A673 (cell line): ENCODE measurements around the gene NADK2. TPM values are rescaled to one million over a fixed set of nuclear protein-coding genes. Genes with fewer than 3 reads are reported as not detected.

Experiments
- BruUV-seq: library from RNA; stranded (reverse); fragments of 400-500 nt; replicated peaks from 2 replicates; lab custom pipeline; 2021; lab: Mats Ljungman, UMichigan
- CTCF ChIA-PET: fragments of 300-600 bp; sonication (Branson Sonifier 250); formaldehyde crosslinking; loops from one replicate; lab custom pipeline; 2022; ENCODE audit warnings: antibody characterized with exemption; lab: Charles Lee
- POLR2A ChIA-PET: fragments of 300-600 bp; sonication (Branson Sonifier 250); formaldehyde crosslinking; loops from one replicate; lab custom pipeline; 2022; ENCODE audit warnings: antibody characterized with exemption; ENCODE audit not compliant: low non-redundant PET; lab: Charles Lee
- DNase-seq: peaks from one replicate; pipeline ENCODE4 v3.0.0-alpha.2; 2015; ENCODE audit warnings: low spot score
- H3K27ac ChIP-seq: fragments of 200-600 bp; sonication (generic); 2 replicates; pipeline ENCODE4 v1.5.1; 2016; ENCODE audit warnings: mixed run types, low read depth, mild to moderate bottlenecking, mixed read lengths, antibody characterized with exemption, low read length; ENCODE audit not compliant: poor library complexity, severe bottlenecking
- H3K27me3 ChIP-seq: fragments of 200-600 bp; sonication (generic); replicated peaks from 2 replicates; pipeline ENCODE4 v1.6.1; 2017; ENCODE audit warnings: mixed run types, low read depth, mild to moderate bottlenecking, mixed read lengths, antibody characterized with exemption, low read length; ENCODE audit not compliant: insufficient read depth, poor library complexity
- H3K36me3 ChIP-seq: fragments of 200-600 bp; sonication (generic); 2 replicates; pipeline ENCODE4 v1.6.1; 2016; ENCODE audit warnings: mixed run types, mild to moderate bottlenecking, mixed read lengths, antibody characterized with exemption, low read length; ENCODE audit not compliant: insufficient read depth, poor library complexity, severe bottlenecking
- H3K4me1 ChIP-seq: fragments of 200-600 bp; sonication (generic); 2 replicates; pipeline ENCODE4 v1.6.1; 2017; ENCODE audit warnings: mixed run types, mild to moderate bottlenecking, mixed read lengths, antibody characterized with exemption, low read length; ENCODE audit not compliant: insufficient read depth, poor library complexity, severe bottlenecking
- H3K4me3 ChIP-seq: fragments of 200-600 bp; sonication (generic); 2 replicates; pipeline ENCODE4 v1.5.1; 2016; ENCODE audit warnings: low read depth, mixed run types, mild to moderate bottlenecking, mixed read lengths, low read length; ENCODE audit not compliant: poor library complexity, severe bottlenecking
- H3K9me3 ChIP-seq: fragments of 200-600 bp; sonication (generic); 2 replicates; pipeline ENCODE4 v1.6.1; 2016; ENCODE audit warnings: mixed run types, low read depth, mild to moderate bottlenecking, mixed read lengths, antibody characterized with exemption, low read length; ENCODE audit not compliant: poor library complexity, severe bottlenecking
- EZH2 ChIP-seq: fragments of 200-600 bp; sonication (generic); IDR thresholded peaks from 2 replicates; pipeline ENCODE4 v1.6.1; 2017; ENCODE audit warnings: borderline replicate concordance, low read depth, mild to moderate bottlenecking, mixed read lengths, antibody characterized with exemption, low read length; ENCODE audit not compliant: poor library complexity, severe bottlenecking
- intact Hi-C: fragments of 100-400 bp; cut with micrococcal nuclease; formaldehyde crosslinking; loops from one replicate; pipeline ENCODE4 v1.10.0; 2022; ENCODE audit not compliant: unreplicated experiment
- total RNA-seq: library from RNA; stranded (reverse); gene quantifications from 2 replicates; pipeline ENCODE4 v1.2.3, GENCODE V29; 2021
- TF ChIP-seq, protein P1 (sequence below): fragments of 300-800, 200-600 bp; sonication (generic); conservative IDR thresholded peaks from 2 replicates; pipeline ENCODE4 v1.5.1; 2017; ENCODE audit warnings: low read depth, mild to moderate bottlenecking, antibody characterized with exemption, low read length, moderate library complexity, mixed read lengths

Gene NADK2
- total RNA-seq, 1 experiment from 2014 or later = 31.6 TPM

GRCh38 chr5:36209664-36210063, 32.1 kb downstream of the NADK2 start:
- DNase-seq = no peak
- TF ChIP-seq, protein P1, sequence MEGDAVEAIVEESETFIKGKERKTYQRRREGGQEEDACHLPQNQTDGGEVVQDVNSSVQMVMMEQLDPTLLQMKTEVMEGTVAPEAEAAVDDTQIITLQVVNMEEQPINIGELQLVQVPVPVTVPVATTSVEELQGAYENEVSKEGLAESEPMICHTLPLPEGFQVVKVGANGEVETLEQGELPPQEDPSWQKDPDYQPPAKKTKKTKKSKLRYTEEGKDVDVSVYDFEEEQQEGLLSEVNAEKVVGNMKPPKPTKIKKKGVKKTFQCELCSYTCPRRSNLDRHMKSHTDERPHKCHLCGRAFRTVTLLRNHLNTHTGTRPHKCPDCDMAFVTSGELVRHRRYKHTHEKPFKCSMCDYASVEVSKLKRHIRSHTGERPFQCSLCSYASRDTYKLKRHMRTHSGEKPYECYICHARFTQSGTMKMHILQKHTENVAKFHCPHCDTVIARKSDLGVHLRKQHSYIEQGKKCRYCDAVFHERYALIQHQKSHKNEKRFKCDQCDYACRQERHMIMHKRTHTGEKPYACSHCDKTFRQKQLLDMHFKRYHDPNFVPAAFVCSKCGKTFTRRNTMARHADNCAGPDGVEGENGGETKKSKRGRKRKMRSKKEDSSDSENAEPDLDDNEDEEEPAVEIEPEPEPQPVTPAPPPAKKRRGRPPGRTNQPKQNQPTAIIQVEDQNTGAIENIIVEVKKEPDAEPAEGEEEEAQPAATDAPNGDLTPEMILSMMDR = no peak
- no peak for TF ChIP-seq EZH2
- H3K9me3 ChIP-seq = no peaks in the 10 kb centered on the region
- intact Hi-C loops = no loop called here
- H3K36me3 ChIP-seq = peaks cover 5% of the 10 kb centered on the region
- CTCF ChIA-PET = no interaction called here
- no TSS peak for BruUV-seq
- no peak overlapping the region for H3K27ac ChIP-seq
- POLR2A ChIA-PET = no interaction called here
- no peak overlapping the region for H3K4me3 ChIP-seq
- no peaks in the 10 kb centered on the region for H3K27me3 ChIP-seq
- no peaks in the 10 kb centered on the region for H3K4me1 ChIP-seq

GRCh38 chr5:36208786-36209185, 32.9 kb downstream of the NADK2 start:
- intact Hi-C loops = no loop called here
- TF ChIP-seq, protein P1 = no peak
- no peak for TF ChIP-seq EZH2
- BruUV-seq = no TSS peak
- CTCF ChIA-PET = no interaction called here
- no peak for DNase-seq
- H3K36me3 ChIP-seq = peaks cover 5% of the 10 kb centered on the region
- POLR2A ChIA-PET = no interaction called here
- no peak overlapping the region for H3K27ac ChIP-seq
- H3K4me3 ChIP-seq = no peak overlapping the region
- H3K4me1 ChIP-seq = no peaks in the 10 kb centered on the region
- H3K9me3 ChIP-seq = no peaks in the 10 kb centered on the region
- H3K27me3 ChIP-seq = no peaks in the 10 kb centered on the region

DNA sequence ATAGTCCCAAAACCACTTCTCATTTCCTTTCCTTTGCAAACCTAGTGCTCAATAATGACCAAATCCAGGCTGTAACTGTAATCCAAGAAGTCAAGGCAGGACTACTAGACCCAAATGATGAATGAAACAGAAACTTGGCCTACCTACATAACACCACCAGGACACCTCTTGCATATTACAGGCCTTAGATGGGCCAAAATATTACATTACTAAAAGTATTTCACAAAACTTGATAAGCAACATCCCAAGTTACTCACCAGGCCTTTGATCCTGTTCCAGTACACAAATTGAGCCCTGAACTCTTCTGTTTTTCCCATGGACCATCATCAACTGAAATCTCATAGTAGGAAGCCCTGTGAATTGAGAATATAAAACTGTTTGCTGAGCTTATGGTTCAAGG, 34.8 kb downstream of the NADK2 start:
- intact Hi-C loops = no loop called here
- H3K4me3 ChIP-seq = no peak overlapping the region
- H3K4me1 ChIP-seq = no peaks in the 10 kb centered on the region
- no TSS peak for BruUV-seq
- H3K9me3 ChIP-seq = no peaks in the 10 kb centered on the region
- H3K27me3 ChIP-seq = no peaks in the 10 kb centered on the region
- POLR2A ChIA-PET = no interaction called here
- no peak for DNase-seq
- H3K27ac ChIP-seq = no peak overlapping the region
- TF ChIP-seq, protein P1 = no peak
- no peak for TF ChIP-seq EZH2
- CTCF ChIA-PET = no interaction called here
- peaks cover 5% of the 10 kb centered on the region for H3K36me3 ChIP-seq
